Measurements from ENCODE around the gene SOX9. TPM values are rescaled to one million over a fixed set of nuclear protein-coding genes. Genes with fewer than 3 reads are reported as not detected.

SOX9 gene
- total RNA-seq, 1 donor from 2014 or later, result 36.8 TPM

DNA sequence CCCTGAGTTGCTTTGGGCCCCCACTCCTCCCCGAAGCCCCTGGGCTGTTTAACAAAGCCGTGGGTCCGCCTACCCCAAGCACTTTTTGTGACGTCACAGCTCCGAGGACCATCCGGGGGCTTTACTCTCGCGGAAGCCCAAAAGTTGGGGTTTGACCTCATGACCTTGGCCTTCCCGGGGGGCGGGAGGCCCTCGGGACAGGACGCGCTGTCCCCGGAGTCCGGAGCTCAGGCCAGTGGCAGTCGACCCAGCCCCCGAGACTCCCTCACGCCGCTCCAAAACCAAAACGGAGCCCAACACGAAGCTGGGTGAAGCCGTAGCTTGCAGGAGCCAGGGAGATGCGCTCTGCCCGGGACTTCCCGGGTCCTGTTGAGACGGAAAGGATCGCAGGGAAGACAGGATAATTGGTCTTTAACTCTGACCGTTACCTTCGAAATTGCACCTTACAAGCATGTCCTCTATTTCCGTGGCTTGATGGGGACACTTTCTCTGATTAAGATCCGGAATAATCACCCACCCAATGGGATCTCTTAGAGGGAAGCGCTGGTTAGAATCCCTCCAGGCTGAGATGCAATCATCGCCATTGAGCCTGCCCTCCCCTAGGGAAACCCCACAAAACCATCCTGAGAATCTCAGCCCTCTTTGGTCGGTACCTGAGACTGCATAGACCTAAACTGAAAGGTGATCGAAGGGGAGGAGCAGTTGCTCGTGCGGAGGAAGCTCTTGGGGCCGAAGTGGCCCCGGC lies 4.9 kb upstream of the SOX9 start:
- Mint-ChIP-seq H3K4me1 (peaks cover 63% of the 10 kb centered on the region), H3K36me3 (ENCODE audit: low read depth) (no peaks in the 10 kb centered on the region), H3K27me3 (ENCODE audit: low read depth) (peaks cover 72% of the 10 kb centered on the region), H3K27ac (ENCODE audit: unreplicated experiment) (no peak overlapping the region), H3K4me3 (peak overlapping the region; percentile 89), H3K9me3 (no peaks in the 10 kb centered on the region)
- peak; percentile 20 for DNase-seq (ENCODE audit: low read depth, low spot score)
- TF ChIP-seq, protein P1, sequence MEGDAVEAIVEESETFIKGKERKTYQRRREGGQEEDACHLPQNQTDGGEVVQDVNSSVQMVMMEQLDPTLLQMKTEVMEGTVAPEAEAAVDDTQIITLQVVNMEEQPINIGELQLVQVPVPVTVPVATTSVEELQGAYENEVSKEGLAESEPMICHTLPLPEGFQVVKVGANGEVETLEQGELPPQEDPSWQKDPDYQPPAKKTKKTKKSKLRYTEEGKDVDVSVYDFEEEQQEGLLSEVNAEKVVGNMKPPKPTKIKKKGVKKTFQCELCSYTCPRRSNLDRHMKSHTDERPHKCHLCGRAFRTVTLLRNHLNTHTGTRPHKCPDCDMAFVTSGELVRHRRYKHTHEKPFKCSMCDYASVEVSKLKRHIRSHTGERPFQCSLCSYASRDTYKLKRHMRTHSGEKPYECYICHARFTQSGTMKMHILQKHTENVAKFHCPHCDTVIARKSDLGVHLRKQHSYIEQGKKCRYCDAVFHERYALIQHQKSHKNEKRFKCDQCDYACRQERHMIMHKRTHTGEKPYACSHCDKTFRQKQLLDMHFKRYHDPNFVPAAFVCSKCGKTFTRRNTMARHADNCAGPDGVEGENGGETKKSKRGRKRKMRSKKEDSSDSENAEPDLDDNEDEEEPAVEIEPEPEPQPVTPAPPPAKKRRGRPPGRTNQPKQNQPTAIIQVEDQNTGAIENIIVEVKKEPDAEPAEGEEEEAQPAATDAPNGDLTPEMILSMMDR (conservative IDR thresholded peaks at IDR 0.05), result no peak

DNA sequence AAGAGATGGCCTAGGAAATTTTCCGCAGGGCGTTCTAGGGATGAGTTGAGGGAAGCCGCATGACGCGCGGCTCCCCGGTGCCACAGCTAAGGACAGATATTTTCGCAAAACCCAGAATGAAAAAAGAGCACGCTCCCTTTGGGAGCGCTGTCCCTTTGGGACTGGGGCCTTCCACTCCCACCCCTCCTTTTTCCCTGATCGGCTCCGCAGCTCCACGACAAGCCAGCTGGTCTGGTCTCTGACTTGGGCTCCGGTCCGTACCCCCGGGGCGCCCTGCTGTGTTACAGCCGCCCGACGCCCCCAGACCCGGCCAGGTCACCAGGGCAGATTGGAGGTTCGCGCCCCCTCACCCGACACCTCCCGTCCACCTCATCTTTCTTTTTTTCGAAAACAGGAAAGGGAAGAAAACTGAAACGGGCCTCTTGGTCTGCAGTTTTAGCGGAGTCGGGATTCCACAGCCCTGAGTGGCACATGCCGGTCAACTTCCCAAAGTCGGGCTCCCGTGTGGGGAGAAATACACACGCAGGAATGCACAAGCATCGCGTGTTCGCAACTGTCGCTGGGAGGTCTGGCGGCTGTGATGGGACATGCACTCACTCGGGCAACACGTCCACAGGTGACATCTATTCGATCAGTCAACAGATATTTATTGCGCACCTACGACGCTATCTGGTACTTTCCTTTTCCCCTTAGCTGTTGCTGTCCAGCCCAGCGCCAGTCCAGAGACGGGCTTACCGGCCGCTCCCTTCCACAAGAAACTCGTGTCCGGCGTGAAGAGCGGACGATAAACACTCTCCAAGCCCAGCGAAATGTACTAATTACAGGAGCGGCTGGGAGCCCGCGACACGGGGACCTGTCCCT lies 3.9 kb upstream of the SOX9 start:
- TF ChIP-seq, protein P1 (conservative IDR thresholded peaks at IDR 0.05), result no peak
- Mint-ChIP-seq H3K27ac (ENCODE audit: unreplicated experiment) (no peak overlapping the region), H3K36me3 (ENCODE audit: low read depth) (no peaks in the 10 kb centered on the region), H3K4me1 (peaks cover 55% of the 10 kb centered on the region), H3K4me3 (peak overlapping the region; percentile 89), H3K27me3 (ENCODE audit: low read depth) (peaks cover 72% of the 10 kb centered on the region), H3K9me3 (no peaks in the 10 kb centered on the region)
- DNase-seq (ENCODE audit: low read depth, low spot score), result peak; percentile 18

DNA sequence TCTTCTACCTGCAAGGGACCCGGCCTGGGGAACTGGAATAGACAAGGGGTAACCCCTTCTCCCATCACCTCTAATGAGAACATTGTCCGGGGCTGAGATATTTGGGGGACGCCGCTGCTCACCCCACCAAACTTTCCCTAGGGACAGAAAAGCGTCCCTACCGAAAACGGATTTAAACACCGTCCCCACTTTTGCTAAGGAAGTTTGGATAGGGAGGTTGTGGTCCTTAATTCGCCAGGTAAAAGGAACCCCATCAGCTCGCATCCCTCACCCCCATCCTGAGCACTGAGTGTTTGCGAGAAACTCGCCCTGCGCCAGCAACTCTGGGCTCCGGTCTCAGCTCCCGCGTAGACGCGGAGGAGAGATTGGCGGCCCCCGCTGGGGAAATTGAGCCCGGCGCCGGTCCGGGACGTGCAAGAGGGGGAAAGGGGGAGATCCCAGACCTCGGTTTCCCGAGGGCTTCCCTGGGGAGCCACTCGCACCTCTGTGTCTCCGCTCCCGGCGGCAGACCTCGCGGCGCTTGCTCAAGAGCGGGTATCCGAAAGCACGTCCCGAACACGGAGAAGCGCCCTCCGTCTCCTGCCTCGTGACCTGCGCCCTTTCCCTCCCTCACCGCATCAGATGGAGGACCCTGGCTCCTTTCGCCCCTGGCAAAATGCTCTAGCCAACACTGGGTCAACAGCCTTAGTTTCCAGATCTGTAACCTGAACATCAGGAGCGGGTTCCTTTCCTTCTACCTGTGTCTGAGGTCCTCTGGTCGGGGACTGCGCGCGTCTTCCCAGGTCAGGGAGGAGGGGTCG lies 3.1 kb upstream of the SOX9 start:
- H3K4me3 Mint-ChIP-seq, result peak overlapping the region; percentile 89
- peaks cover under 1% of the 10 kb centered on the region for H3K36me3 Mint-ChIP-seq (ENCODE audit: low read depth)
- peaks cover 53% of the 10 kb centered on the region for H3K4me1 Mint-ChIP-seq
- H3K27ac Mint-ChIP-seq (ENCODE audit: unreplicated experiment), result no peak overlapping the region
- DNase-seq (ENCODE audit: low read depth, low spot score), result peak; percentile 30
- H3K27me3 Mint-ChIP-seq (ENCODE audit: low read depth), result peaks cover 72% of the 10 kb centered on the region
- H3K9me3 Mint-ChIP-seq, result no peaks in the 10 kb centered on the region
- TF ChIP-seq, protein P1 (conservative IDR thresholded peaks at IDR 0.05), result no peak

DNA sequence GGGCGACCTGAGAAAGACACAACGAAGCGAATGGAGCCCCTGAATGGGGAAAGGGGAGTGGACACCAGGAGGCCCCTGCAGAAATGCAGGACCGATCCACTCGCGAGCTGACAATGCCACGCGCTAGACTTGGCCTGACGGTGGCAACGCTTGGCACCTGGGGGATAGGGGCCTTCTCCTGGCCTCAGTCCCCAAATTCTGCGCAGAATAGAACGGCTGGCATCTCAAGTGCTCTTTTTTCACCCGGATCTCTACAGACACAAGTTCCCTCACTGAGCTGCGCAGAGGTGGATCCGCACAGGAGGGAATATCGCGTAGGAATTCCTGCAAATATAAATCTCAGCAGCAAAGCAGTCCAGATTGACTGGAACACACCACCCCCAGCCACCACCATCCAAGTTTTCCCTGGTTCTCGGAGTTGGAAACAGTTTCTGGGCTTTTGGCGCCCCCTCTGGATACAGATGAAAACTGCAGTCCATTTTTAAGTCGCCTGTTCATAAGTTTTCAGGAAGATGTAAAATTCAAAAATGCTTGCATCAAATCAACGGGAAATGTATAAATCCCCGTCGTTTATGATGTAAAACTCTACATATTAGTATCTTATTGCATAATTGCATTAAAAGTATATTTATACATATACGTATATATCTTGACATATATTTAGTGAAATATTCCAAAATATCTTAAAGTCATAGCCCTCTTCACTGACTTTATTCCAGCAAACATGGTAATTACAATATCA lies 2.3 kb upstream of the SOX9 start:
- Mint-ChIP-seq H3K4me1 (peaks cover 59% of the 10 kb centered on the region), H3K4me3 (peak overlapping the region; percentile 89), H3K9me3 (no peaks in the 10 kb centered on the region), H3K36me3 (ENCODE audit: low read depth) (peaks cover 6% of the 10 kb centered on the region), H3K27me3 (ENCODE audit: low read depth) (peaks cover 75% of the 10 kb centered on the region), H3K27ac (ENCODE audit: unreplicated experiment) (no peak overlapping the region)
- peak; percentile 83 for DNase-seq (ENCODE audit: low read depth, low spot score)
- TF ChIP-seq, protein P1 (conservative IDR thresholded peaks at IDR 0.05), result peak; percentile 94
